C4-2B (cell line): ENCODE results near the gene LUC7L.

Experiments
- H3K27ac ChIP-seq: fragments of 450-650 bp; 2 replicates; pipeline ENCODE4 v1.5.1; 2017
- ZFX ChIP-seq: fragments of 450-650 bp; IDR thresholded peaks from 2 replicates; pipeline ENCODE4 v1.6.1; 2017
- TF ChIP-seq, protein P1 (sequence below): fragments of 450-650 bp; conservative IDR thresholded peaks from 2 replicates; pipeline ENCODE4 v1.5.1; 2017; ENCODE audit warnings: mild to moderate bottlenecking

LUC7L gene

GRCh38 chr16:188674-189073 lies 40.6 kb downstream of the LUC7L start:
- H3K27ac ChIP-seq, result no peak overlapping the region
- TF ChIP-seq ZFX, result no peak
- TF ChIP-seq, protein P1, sequence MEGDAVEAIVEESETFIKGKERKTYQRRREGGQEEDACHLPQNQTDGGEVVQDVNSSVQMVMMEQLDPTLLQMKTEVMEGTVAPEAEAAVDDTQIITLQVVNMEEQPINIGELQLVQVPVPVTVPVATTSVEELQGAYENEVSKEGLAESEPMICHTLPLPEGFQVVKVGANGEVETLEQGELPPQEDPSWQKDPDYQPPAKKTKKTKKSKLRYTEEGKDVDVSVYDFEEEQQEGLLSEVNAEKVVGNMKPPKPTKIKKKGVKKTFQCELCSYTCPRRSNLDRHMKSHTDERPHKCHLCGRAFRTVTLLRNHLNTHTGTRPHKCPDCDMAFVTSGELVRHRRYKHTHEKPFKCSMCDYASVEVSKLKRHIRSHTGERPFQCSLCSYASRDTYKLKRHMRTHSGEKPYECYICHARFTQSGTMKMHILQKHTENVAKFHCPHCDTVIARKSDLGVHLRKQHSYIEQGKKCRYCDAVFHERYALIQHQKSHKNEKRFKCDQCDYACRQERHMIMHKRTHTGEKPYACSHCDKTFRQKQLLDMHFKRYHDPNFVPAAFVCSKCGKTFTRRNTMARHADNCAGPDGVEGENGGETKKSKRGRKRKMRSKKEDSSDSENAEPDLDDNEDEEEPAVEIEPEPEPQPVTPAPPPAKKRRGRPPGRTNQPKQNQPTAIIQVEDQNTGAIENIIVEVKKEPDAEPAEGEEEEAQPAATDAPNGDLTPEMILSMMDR, result no peak; the same call in 1 of the 2 replicates

GRCh38 chr16:187330-187729 lies 41.9 kb downstream of the LUC7L start:
- no peak overlapping the region for H3K27ac ChIP-seq
- TF ChIP-seq, protein P1, result no peak
- no peak for TF ChIP-seq ZFX

- TF ChIP-seq, protein P1, result no peak
- TF ChIP-seq ZFX, result no peak
Measured at GRCh38 chr16:185691-186090, 43.6 kb downstream of the LUC7L start.

DNA sequence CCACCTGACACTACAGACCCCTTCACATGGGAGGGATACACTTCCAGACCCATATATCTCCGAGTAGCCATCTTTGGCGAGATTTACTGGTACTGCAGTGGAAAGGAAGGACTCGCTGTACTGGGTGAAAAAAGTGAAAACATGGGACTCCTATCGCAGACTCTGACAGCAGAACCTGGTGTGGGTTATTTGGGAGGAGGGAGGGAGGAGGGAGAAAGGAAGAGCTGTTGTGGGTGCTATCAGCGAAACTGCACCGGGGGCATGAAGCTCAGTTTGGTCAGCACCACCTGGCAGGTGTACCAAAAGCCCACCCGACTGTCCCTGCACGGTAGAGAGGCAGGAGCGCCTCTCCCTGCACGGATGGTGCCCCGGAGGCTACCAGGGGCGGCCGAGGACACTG lies 44.0 kb downstream of the LUC7L start:
- TF ChIP-seq, protein P1, result no peak
- no peak overlapping the region for H3K27ac ChIP-seq

More at GRCh38 chr16:185691-186090, 43.6 kb downstream of the LUC7L start:
- no peak overlapping the region for H3K27ac ChIP-seq

DNA sequence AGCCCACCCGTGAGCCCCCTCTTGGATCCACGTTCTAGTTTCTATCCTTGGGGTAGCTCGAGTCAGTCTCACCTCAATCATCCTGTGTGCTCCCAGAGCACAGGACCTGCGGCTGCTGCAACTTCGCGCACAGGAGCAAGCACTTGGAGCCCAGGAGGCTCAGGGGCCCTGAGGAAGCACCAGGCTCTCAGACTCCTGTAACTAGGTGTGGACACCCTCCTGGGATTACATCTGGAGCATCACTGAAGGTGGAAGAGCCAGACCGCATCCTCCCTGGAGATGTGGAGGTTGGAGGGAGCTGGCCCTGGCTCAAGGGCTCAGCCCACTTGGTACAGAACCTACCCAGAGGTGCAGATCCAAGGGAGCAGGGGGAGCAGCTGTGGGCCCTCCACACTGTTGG lies 46.2 kb downstream of the LUC7L start:
- no peak overlapping the region for H3K27ac ChIP-seq
- TF ChIP-seq ZFX, result no peak
- TF ChIP-seq, protein P1, result no peak

GRCh38 chr16:181565-182021 lies 47.7 kb downstream of the LUC7L start:
- H3K27ac ChIP-seq, result peak overlapping the region; percentile 70
- TF ChIP-seq, protein P1, result peak; percentile 98
- no peak for TF ChIP-seq ZFX

GRCh38 chr16:180681-181564 lies 48.3 kb downstream of the LUC7L start:
- peak overlapping the region; percentile 70 for H3K27ac ChIP-seq
- TF ChIP-seq ZFX, result peak; percentile 42; the same call in 1 of the 2 replicates
- TF ChIP-seq, protein P1, result no peak
